GM10847 (cell line): ENCODE data around the gene RAB19.

ENCODE experiments used
- POLR2A ChIP-seq: IDR thresholded peaks from 2 replicates; pipeline ENCODE4 v1.6.1; 2011; ENCODE audit not compliant: insufficient read length; ENCODE audit errors: extremely low read depth

Gene RAB19

DNA sequence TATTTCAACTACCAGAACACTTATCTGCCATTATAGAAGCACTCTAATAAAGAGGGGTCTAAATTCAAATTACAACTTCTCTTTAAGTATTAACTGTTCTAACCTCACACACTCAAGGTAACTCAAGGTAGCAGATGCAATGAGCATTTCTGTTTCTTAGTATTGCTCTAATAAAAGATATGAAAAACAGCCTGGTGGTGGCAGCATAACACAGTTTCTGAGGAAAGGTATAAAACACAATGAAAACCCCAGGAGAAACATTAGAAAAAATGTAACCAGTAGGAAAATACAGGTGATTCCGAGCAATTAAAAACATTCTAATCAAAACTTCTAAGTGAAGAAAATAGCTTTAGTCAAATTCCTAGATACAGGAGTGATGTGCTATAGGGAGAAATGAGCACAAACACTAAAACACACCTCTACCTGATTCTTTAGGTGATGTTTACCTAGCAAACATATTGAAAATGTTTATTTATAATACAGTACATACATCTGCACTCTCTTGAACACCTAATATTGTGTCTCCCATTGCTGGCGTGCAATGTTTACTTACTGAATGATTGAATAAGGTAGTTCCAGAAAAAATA lies 72.0 kb downstream of the RAB19 start:
- TF ChIP-seq POLR2A = no peak

GRCh38 chr7:140476698-140477261 lies 72.9 kb downstream of the RAB19 start:
- TF ChIP-seq POLR2A = no peak
